Epithelial cell of esophagus (primary cell): ENCODE data around the gene POLDIP2.

Experiments used
- DNase-seq: peaks from one replicate; pipeline ENCODE4 v3.0.0; 2010; ENCODE audit warnings: low read depth
- H3K4me3 ChIP-seq: 2 replicates; pipeline ENCODE4 v1.5.1; 2011; ENCODE audit warnings: mild to moderate bottlenecking, low read length, control low read depth
- TF ChIP-seq, protein P1 (sequence below): IDR thresholded peaks from 2 replicates; pipeline ENCODE4 v1.5.1; 2011; ENCODE audit warnings: low read depth, mild to moderate bottlenecking, low read length, control low read depth, inconsistent platforms; ENCODE audit not compliant: insufficient read depth; ENCODE audit errors: missing control alignments

POLDIP2 gene

DNA sequence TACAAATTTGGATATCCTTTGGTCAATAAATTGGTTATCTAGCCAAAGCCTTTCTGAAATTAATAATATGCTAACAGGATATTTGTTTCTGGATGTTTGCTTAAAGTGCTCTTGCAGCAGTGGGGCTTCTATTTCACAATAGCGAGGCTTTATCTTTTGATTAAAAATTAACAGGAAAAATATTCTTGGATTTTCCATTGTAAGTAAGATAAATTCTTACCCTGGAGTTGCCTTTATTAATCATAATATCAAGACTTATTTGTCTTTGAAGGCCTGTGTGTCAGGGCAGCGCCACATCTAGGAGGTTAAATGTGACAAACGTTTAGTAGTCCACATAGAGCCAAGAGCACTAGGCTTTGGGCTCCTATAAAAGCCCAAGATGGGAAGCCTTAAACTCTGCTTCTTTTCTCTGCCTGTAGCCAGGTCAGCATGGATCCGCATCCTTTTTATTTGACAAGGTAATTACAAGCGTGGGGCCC is 33.0 kb downstream of the POLDIP2 start:
- no peak for DNase-seq
- no peak overlapping the region for H3K4me3 ChIP-seq
- TF ChIP-seq, protein P1, sequence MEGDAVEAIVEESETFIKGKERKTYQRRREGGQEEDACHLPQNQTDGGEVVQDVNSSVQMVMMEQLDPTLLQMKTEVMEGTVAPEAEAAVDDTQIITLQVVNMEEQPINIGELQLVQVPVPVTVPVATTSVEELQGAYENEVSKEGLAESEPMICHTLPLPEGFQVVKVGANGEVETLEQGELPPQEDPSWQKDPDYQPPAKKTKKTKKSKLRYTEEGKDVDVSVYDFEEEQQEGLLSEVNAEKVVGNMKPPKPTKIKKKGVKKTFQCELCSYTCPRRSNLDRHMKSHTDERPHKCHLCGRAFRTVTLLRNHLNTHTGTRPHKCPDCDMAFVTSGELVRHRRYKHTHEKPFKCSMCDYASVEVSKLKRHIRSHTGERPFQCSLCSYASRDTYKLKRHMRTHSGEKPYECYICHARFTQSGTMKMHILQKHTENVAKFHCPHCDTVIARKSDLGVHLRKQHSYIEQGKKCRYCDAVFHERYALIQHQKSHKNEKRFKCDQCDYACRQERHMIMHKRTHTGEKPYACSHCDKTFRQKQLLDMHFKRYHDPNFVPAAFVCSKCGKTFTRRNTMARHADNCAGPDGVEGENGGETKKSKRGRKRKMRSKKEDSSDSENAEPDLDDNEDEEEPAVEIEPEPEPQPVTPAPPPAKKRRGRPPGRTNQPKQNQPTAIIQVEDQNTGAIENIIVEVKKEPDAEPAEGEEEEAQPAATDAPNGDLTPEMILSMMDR, result no peak

DNA sequence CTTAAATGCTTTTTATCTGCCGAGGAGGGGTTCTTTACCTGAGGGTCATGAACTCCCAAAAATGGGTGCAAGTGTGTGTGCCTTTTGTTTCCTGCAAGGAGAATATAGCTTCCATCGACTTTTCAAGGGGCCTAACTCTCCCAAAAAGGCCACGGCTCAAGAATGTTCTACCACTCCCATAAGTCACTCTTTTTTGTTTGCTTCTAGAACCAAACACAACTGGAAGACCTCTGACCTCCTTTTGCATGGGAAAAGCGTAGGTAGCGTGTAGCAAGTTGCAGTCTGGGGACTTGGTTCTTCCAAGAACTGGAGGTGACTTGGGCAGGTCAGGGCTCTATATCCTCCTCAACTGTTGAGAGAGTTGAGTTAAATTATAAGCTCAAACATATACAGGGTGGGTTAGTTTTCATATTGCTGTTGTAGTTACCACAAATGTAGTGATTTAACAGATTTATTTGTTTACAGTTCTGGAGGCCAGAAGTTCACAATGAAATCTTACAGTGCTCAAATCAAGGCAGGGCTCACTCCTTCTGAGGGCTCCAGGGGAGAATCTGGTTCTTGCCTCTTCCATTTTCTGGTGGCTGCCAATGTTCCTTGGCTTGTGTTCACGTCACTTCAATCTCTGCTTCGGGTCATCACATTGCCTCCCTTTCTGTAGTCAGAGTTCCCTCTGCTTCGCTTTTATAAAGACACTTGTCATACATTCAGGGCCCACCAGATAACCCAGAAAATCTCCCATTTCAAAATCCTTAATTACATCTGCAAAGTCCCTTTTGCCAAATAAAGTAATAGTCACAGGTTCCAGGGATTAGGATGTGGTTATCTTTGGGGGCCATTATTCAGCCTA is 36.9 kb downstream of the POLDIP2 start:
- TF ChIP-seq, protein P1, result no peak
- DNase-seq, result no peak
- H3K4me3 ChIP-seq, result peak overlapping the region; percentile 72

DNA sequence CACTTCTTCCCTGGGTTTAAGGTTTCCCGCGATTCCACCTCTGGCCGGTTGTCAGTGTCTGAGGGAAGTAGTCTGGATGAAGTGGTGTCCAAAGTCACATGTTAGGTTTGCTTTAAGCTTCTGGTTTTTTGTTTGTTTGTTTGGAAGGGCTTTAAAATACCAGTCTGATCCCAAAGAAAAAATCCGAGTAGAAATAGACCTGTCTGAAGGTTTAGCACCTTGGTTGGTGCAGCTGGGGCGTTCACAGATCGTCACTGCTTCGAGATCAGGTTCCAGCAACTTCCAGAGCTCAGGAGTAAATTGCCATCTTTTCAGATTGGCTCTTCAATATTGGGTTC is 37.8 kb downstream of the POLDIP2 start:
- peak; percentile 16 for DNase-seq
- H3K4me3 ChIP-seq, result peak overlapping the region; percentile 72
- TF ChIP-seq, protein P1, result no peak

DNA sequence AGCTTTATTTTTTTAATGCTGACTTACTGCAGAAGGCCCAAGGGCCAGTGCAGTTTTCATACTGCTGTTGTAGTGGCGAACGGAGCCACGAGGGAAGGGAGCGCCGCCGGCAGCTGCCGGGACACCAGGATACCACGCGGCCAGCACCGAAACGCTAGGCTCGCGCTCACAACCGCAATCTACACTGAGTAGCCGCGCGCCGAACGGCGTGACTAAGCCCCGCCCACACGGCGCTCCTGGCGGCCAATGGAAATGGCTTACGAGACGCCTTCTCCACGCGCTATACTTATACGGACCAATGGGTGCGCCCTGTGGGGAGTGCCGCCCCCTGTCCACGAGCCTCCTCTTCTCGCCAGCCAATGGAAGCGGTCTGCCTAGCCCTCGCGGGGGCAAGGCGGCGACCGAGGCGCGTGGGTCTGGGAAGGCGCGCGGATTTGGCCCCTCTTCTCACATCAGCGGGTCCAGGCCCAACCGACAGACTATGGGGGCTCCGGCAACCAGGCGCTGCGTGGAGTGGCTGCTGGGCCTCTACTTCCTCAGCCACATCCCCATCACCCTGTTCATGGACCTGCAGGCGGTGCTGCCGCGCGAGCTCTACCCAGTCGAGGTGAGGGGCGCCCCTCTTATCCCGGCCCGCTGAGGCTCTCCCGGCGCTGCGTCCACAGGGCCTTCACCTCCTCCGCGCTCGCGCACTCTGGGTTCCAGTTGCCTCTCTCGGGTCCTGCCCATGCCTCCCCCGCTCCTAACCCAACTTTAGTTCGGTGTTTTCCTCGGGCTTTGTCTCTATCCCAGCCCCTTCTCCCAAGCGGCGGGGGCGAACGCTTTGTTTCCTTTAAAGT is 38.3 kb downstream of the POLDIP2 start, which contains the start of gene TMEM97:
Gene TMEM97 (plus strand): TSS at position 442 of the 839 bp plus-strand sequence. CDS start 40 bp downstream, at position 482.
- peak; percentile 98 for DNase-seq
- TF ChIP-seq, protein P1, result peak; percentile 1
- H3K4me3 ChIP-seq, result peak within 1 kb of the TSS; percentile 72

DNA sequence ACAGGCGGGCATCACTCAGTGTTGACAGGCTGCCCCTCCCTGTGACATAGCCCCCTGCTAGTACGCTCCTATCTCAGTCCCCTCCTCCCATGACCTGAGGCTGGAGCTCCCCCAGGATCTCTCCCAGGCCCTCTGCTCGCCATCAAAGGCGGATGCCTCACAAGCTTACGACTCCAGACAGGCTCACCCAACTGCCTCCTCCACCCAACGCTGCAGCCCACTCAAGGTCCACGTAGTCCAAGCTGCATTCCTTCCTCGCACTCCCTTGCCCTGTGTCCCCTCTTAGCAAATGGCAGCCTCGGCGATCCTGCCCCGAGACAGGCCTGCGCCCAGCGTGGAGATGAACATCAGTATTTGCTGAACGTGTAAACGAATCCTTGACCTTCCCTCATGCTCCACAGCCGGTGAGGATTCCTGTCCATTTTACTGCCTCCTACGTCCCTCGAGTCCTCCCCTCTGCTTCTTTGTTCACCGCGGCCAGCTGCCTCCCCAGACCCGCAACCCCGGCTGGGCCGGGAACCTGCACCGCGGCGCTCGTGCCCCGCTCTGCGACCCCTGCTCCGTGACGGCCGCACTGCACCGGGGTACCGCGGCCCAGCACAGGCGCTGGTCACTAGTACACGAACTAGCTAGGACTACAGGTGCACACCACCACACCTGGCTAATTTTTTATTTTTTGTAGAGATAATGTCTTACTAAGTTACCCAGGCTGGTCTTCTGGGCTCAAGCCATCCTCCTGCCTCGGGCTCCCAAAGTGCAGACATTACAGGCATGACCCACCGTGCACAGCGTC is 39.2 kb downstream of the POLDIP2 start:
- TF ChIP-seq, protein P1, result no peak
- H3K4me3 ChIP-seq, result peak overlapping the region; percentile 72
- DNase-seq, result no peak
